DMS153 treated with DMSO at 0.1 percent for 48 hours (cell line): ENCODE measurements around the gene TNNT1.
"Not testable (repeated sequence)": the region's sequence is repeated elsewhere in the genome, so short reads cannot be mapped to it uniquely, and the experiment has no call there.

Experiments used
- DNase-seq: peaks from one replicate; lab custom pipeline; 2025; ENCODE audit not compliant: unreplicated experiment; lab: John Stamatoyannopoulos, UW

The TNNT1 gene

GRCh38 chr19:55149078-55150003 lies at the start of gene TNNT1:
TNNT1 (minus strand) TSS chr19:55149206; CDS start chr19:55147157, 2,049 bp downstream.
- DNase-seq: no peak

DNA sequence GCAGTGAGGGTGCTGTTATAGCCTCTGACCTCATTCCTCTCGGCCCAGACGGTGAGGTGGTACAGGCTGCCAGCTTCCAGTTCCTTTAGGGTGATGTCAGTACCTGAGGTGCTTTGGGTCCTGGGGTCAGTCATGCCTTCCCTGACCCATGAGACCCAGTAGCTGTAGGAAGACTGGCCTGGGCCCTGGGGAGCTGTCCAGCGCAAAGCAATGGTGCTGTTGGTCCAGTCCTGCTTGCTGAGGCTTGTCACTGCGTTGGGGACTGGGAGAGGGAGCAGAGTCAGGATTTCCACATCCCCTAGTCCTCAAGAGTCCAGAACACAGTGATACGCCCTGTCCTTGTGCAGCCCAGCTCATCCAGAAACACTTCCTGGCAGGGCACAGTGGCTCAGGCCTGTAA lies 49.6 kb upstream of the TNNT1 start:
- DNase-seq: no peak

GRCh38 chr19:55197528-55197927 lies 48.5 kb upstream of the TNNT1 start:
- DNase-seq: no peak

DNA sequence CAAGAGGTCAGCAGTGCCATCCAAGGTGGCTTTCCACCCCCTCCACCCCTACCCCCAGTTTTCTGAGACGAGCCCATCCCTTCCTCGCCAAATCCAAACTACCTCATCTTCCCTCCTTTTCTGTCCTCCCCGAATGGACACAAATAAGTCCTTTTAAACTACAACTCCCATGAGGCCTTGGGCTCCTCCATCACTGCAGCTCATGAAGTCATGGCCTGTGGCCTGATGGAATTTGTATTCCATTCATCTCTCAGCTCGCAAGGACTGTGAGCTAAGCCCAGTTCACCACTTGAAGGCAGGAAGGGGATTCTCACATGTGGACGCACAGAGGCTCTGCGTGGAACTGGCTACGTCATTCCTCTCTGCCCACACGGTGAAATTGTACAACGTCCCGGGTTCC lies 47.8 kb upstream of the TNNT1 start:
- DNase-seq: no peak

- DNase-seq: no peak
Observed at GRCh38 chr19:55193481-55193880, 44.5 kb upstream of the TNNT1 start.

- no peak for DNase-seq
Observed at GRCh38 chr19:55189403-55189835, 40.4 kb upstream of the TNNT1 start.

DNA sequence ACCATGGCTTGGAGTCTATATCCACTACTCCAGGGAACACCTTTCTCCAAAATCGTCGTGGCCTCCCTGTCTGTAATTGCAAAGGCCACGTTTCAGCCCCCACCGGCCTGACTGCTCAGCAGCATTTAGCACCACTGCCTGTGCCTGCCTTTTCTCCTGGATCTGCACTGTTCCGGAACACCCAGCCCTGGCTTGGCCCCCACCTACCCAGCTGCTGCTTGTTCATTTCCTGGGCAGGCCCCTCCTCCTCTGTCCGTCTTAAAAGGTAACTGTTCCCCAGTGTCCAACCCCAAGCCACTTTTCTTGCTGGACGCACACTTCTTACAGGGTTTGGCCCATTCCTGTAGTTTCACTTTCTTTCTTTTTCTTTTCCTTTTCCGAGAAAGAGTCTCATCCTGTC lies 39.6 kb upstream of the TNNT1 start:
- no peak for DNase-seq

- DNase-seq: no peak
Observed at GRCh38 chr19:55186080-55186479, 37.1 kb upstream of the TNNT1 start.

DNA sequence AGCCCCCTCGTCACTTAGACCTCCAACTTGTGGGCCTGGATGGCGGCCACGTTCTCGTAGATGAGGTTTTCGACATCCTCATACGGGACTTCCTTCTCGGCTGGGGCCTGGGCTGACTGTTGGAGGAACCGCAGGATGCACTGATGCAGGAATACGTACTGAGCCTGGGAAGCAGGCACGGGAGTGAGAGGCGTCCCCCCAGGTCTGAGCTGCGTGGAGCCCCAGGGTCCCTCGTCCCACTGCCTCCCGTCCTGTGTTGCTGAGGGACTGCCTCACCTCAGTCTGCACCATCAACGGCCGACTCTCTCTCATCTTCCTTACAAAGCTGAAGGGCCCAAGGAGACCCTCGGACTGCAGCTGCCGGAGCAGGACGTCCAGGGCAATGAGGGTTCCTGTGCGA lies 32.7 kb upstream of the TNNT1 start:
- no peak for DNase-seq

GRCh38 chr19:55179606-55180484 lies 30.8 kb upstream of the TNNT1 start, which contains the start of gene SYT5:
SYT5 (minus strand) TSS chr19:55180289; CDS start chr19:55179041, 1,248 bp downstream.
- DNase-seq: no peak

DNA sequence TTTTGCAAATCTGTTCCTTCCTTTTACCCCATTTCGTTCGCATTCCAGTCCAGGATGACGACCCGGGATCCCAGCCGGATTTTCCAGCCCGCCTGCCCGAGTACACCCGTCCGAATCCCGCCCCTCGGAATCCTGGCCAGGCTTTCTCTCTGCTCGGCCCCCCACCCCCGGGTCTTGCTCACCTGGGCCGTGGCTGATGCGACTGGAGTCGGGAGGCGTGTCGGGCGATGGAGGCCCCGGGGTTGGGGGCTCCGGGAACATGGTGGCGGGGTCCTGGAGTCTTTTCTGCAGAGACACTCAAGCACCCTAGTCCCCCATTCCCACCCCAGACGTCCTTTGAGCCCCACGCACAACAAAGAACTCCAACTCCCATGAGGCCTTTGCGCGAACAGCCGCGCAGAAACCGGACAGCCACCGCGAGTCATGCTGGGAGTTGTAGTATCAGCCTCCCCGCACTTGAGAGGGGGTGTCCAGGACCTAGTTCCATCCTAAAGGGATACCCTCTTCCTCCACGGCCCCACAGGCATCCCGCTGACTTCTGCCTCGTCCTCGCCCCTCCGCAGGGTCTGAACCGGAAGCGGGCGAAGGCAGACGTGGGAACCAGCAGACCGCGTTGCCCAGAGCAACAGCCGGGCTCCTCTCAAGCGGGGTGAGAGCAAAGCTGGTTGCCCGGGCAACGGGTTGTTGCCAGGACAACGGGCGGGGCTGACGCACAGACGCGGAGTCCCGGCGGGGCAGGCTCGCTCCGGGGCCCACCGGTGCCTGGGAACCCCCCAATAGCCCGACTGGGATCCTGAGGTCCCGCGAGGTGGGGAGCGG lies 30.0 kb upstream of the TNNT1 start:
- DNase-seq: peak; percentile 87

- DNase-seq: no peak
Observed at GRCh38 chr19:55176076-55176475, 27.1 kb upstream of the TNNT1 start.

GRCh38 chr19:55175117-55175867 lies 26.3 kb upstream of the TNNT1 start:
- DNase-seq: no peak

GRCh38 chr19:55174425-55175116 lies 25.6 kb upstream of the TNNT1 start:
- no peak for DNase-seq

- DNase-seq: peak; percentile 68
Observed at GRCh38 chr19:55173714-55174409, 24.9 kb upstream of the TNNT1 start.

DNA sequence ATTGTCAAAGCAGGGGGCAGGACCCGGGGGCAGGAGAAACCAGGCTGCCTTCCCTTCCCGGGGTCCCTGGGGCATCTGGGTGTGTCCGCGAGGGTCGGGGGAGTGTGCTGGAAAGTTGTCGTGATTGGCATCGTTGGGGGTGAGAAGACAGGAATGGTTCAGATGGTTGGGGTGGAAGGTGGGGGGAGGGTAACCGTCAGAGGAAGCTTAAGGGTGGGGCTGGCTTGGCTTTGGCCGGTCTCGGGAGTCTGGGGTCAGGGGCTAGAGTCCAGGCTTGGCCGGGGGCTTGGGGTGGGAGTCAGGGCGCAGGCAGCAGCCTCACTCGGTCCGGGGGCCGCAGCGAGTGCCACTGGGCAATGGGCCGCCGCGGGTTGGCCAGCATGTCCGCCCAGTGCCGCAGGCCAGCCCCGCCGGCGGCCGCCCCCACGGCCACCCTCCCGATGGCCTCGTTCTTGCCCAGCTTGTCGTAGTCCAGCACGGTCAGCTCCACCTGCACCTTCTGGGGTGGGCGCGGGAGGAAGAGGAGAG lies 24.2 kb upstream of the TNNT1 start:
- no peak for DNase-seq

DNA sequence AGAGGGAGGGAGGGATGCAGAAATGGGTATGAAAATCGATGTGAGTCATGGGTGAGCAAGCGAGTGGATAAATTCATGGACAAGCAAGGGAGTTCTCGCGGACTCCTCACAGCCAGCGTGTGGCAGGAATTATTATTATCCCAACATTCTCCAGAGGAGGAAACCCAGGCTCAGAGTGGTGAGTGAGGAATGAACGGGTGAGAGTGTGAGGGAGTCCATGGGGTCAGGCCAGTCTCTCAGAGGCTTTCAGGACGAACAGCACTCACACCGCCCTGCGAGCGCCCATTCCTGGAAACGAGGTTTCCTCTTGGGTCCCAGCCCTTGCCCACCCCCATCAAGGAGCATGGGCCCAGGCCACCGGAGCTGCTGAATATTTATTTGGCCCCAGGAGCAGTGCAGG lies 23.7 kb upstream of the TNNT1 start:
- no peak for DNase-seq

DNA sequence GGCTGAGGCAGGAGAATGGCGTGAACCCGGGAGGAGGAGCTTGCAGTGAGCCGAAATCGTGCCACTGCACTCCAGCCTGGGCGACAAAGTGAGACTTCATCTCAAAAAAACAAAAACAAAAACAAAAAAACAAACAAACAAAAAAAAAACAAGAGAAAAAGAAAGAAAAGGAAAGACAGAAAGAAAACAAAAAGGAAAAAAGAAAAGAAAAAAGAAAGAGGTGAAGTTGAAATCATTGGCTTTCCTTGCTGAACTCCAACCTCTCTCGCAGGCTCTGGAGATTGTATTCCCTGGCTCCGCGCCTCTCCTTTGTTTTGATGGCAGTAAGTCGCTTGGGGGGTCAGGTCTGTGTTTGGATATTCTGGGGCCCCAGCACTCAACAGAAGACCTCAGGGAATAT lies 23.3 kb upstream of the TNNT1 start:
- not testable (repeated sequence) for DNase-seq

- no peak for DNase-seq
Observed at GRCh38 chr19:55171440-55171839, 22.4 kb upstream of the TNNT1 start.
